K562 (cell line): Measurements from ENCODE around the gene ABI3BP.

Experiments used
- CREM ChIP-seq: IDR thresholded peaks from 2 replicates; pipeline ENCODE4 v1.6.1; 2014; ENCODE audit warnings: antibody characterized with exemption, low read depth
- DMBX1 ChIP-seq: fragments of 250-450 bp; sonication (Bioruptor Pico); IDR thresholded peaks from 2 replicates; pipeline ENCODE4 v1.8.0; 2022; ENCODE audit warnings: inconsistent platforms, mild to moderate bottlenecking, moderate library complexity, borderline replicate concordance
- EZH2 ChIP-seq: IDR thresholded peaks from 2 replicates; pipeline ENCODE4 v1.6.1; 2012; ENCODE audit warnings: low read depth, mild to moderate bottlenecking, inconsistent platforms, low read length, borderline replicate concordance
- POLR2A ChIP-seq: fragments of 450-650 bp; conservative IDR thresholded peaks from 2 replicates; pipeline ENCODE4 v1.6.1; 2016
- POLR2AphosphoS5 ChIP-seq: IDR thresholded peaks from 2 replicates; pipeline ENCODE4 v1.6.1; 2011; ENCODE audit warnings: mild to moderate bottlenecking, low read depth, low read length, moderate library complexity; ENCODE audit not compliant: control insufficient read depth, insufficient read depth
- PTBP1 ChIP-seq: fragments of 200-400 bp; formaldehyde crosslinking; IDR thresholded peaks from 2 replicates; pipeline ENCODE4 v1.6.1; 2017; ENCODE audit warnings: low read depth, low read length
- RBM14 ChIP-seq: fragments of 200-400 bp; formaldehyde crosslinking; IDR thresholded peaks from 2 replicates; pipeline ENCODE4 v1.6.1; 2018; ENCODE audit warnings: low read depth, mild to moderate bottlenecking, low read length, moderate library complexity, borderline replicate concordance; ENCODE audit not compliant: insufficient read depth
- RHOXF2B ChIP-seq: fragments of 250-450 bp; sonication (Bioruptor Pico); conservative IDR thresholded peaks from 2 replicates; pipeline ENCODE4 v1.5.1; 2021
- SP1 ChIP-seq: sonication (generic); formaldehyde crosslinking; IDR thresholded peaks from 2 replicates; pipeline ENCODE4 v1.8.1; 2022; ENCODE audit warnings: mild to moderate bottlenecking, missing genetic modification reagents
- TAF1 ChIP-seq: IDR thresholded peaks from 2 replicates; pipeline ENCODE4 v1.6.1; 2011; ENCODE audit warnings: mild to moderate bottlenecking, low read length, moderate library complexity; ENCODE audit not compliant: insufficient read depth, control insufficient read depth, severe bottlenecking; ENCODE audit errors: extremely low read depth
- ZNF589 ChIP-seq: fragments of 200-800 bp; sonication (Bioruptor generic); IDR thresholded peaks from 2 replicates; pipeline ENCODE4 v1.6.1; 2016; ENCODE audit warnings: low read depth, missing genetic modification characterization, missing compliant biosample characterization
- ZNF695 ChIP-seq: fragments of 450-650 bp; formaldehyde crosslinking; IDR thresholded peaks from 2 replicates; pipeline ENCODE4 v1.4.0; 2020; ENCODE audit warnings: mild to moderate bottlenecking, moderate library complexity
- TF ChIP-seq, protein P1 (sequence below), 3 experiments: IDR thresholded peaks in 2 of 3; conservative IDR thresholded peaks in 1 of 3; 2 replicates each; pipeline ENCODE4 v1.5.1; 2011 to 2012; ENCODE audit warnings: low read length in 3 of 3, mild to moderate bottlenecking in 3 of 3, control low read depth in 2 of 3, improper control_type of control experiment in 1 of 3, inconsistent platforms in 1 of 3, low read depth in 1 of 3, mixed read lengths in 1 of 3, moderate library complexity in 1 of 3; ENCODE audit not compliant: insufficient read depth in 2 of 3
- TF ChIP-seq, protein P2 (sequence below), 2 experiments: fragments of 450-650 bp in 1 of 2; IDR thresholded peaks; 2 replicates each; pipeline ENCODE4 v1.6.1; 2011 to 2017; ENCODE audit warnings: low read depth in 2 of 2, antibody characterized with exemption in 1 of 2, borderline replicate concordance in 1 of 2, low read length in 1 of 2, mild to moderate bottlenecking in 1 of 2, mixed read lengths in 1 of 2; ENCODE audit not compliant: control insufficient read depth in 1 of 2

DNA sequence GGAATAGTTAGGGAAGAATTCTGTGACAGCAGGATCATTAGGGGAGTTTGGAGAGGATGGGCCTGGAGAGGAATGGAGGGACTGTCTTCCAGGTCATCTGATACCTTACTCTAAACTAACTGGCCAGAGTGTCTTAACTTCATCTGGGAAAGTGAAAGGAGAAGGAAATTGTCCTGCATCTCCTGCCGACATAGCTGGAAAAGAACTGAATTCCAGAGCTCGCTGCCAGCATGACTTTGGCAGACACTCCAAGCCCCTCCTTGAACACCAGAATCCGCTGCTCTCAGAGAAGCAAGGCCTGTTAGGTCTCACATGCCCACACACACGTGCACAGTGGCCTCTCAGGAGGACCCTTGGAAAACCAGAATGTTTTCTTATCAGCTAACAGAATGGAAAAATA is 10.5 kb downstream of the ABI3BP start:
- TF ChIP-seq RBM14 = no peak
- TF ChIP-seq, protein P1, sequence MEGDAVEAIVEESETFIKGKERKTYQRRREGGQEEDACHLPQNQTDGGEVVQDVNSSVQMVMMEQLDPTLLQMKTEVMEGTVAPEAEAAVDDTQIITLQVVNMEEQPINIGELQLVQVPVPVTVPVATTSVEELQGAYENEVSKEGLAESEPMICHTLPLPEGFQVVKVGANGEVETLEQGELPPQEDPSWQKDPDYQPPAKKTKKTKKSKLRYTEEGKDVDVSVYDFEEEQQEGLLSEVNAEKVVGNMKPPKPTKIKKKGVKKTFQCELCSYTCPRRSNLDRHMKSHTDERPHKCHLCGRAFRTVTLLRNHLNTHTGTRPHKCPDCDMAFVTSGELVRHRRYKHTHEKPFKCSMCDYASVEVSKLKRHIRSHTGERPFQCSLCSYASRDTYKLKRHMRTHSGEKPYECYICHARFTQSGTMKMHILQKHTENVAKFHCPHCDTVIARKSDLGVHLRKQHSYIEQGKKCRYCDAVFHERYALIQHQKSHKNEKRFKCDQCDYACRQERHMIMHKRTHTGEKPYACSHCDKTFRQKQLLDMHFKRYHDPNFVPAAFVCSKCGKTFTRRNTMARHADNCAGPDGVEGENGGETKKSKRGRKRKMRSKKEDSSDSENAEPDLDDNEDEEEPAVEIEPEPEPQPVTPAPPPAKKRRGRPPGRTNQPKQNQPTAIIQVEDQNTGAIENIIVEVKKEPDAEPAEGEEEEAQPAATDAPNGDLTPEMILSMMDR (IDR thresholded peaks at IDR 0.05 in 2 of 3, conservative IDR thresholded peaks at IDR 0.05 in 1 of 3; ENCODE audit: insufficient read depth in 2 of 3, low read depth in 1 of 3, low read length in 3 of 3) = no peak
- TF ChIP-seq POLR2A = no peak
- TF ChIP-seq CREM = no peak
- TF ChIP-seq DMBX1 (CRISPR knock-in tag) = no peak
- no peak for TF ChIP-seq ZNF589 (CRISPR knock-in tag)
- TF ChIP-seq, protein P2, sequence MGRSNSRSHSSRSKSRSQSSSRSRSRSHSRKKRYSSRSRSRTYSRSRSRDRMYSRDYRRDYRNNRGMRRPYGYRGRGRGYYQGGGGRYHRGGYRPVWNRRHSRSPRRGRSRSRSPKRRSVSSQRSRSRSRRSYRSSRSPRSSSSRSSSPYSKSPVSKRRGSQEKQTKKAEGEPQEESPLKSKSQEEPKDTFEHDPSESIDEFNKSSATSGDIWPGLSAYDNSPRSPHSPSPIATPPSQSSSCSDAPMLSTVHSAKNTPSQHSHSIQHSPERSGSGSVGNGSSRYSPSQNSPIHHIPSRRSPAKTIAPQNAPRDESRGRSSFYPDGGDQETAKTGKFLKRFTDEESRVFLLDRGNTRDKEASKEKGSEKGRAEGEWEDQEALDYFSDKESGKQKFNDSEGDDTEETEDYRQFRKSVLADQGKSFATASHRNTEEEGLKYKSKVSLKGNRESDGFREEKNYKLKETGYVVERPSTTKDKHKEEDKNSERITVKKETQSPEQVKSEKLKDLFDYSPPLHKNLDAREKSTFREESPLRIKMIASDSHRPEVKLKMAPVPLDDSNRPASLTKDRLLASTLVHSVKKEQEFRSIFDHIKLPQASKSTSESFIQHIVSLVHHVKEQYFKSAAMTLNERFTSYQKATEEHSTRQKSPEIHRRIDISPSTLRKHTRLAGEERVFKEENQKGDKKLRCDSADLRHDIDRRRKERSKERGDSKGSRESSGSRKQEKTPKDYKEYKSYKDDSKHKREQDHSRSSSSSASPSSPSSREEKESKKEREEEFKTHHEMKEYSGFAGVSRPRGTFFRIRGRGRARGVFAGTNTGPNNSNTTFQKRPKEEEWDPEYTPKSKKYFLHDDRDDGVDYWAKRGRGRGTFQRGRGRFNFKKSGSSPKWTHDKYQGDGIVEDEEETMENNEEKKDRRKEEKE (IDR thresholded peaks at IDR 0.05; ENCODE audit: borderline replicate concordance in 1 of 2, control insufficient read depth in 1 of 2, low read depth in 2 of 2, low read length in 1 of 2) = no peak
- TF ChIP-seq SP1 (CRISPR knock-in tag) = no peak
- no peak for TF ChIP-seq ZNF695
- TF ChIP-seq TAF1 = no peak
- no peak for TF ChIP-seq PTBP1
- no peak for TF ChIP-seq POLR2AphosphoS5
- no peak for TF ChIP-seq RHOXF2B (CRISPR knock-in tag)
- no peak for TF ChIP-seq EZH2
